ENCODE results near the gene TSPEAR.

The TSPEAR gene

DNA sequence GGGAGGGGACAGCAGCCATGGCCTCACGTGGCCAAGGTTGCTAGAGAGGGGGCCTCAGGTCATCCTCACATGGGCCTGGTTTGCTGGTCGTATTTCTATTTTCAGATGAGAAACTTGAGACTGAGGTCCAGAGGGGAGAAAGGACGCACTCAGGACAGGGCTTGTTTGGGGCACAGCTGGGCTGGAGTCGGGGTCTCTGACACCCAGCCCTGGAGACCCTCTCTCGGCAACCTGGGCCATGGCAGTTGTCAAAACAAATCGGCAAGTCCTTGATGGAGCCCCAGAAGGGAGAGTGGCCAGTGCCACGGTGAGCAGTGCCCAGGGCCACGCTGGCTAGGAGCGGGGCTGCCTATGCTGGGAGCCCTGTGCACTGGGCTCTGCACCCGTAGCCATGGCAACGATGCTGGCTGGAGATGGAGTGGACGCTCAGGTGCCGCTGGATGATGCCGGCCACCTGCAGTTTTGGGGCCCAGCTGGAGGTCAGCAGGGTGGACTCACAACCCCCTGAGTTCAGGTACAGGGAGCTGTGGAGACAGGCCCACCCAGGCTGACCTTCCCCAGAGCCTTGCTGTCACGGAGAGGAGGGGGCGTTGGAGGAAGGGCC lies 244.9 kb downstream of the TSPEAR start:
- Histone ChIP-seq H3K9ac (ENCODE audit: low read length) (no peak overlapping the region), H3K79me2 (ENCODE audit: insufficient read depth, low read length) (no peaks in the 10 kb centered on the region), H4K20me1 (ENCODE audit: insufficient read depth, low read length) (no peaks in the 10 kb centered on the region)

GRCh38 chr21:44464351-44464750 lies 247.0 kb downstream of the TSPEAR start:
- H3K4me2 ChIP-seq (ENCODE audit: low read length), result no peak overlapping the region
- no peaks in the 10 kb centered on the region for H3K9me3 ChIP-seq (ENCODE audit: low read length)
- no peaks in the 10 kb centered on the region for H3F3A ChIP-seq (ENCODE audit: insufficient read depth, low read length)
- H3K27me3 ChIP-seq (ENCODE audit: insufficient read depth, low read length), result peaks cover 3% of the 10 kb centered on the region; the same call in 1 of the 2 replicates
- no peak overlapping the region for H3K9ac ChIP-seq (ENCODE audit: low read length)
- H3K4me1 ChIP-seq (ENCODE audit: insufficient read depth, low read length, severe bottlenecking), result no peaks in the 10 kb centered on the region
- H3K36me3 ChIP-seq (ENCODE audit: insufficient read depth, low read length), result no peaks in the 10 kb centered on the region
- no peaks in the 10 kb centered on the region for H3K79me2 ChIP-seq (ENCODE audit: insufficient read depth, low read length)
- H3K9me2 ChIP-seq (ENCODE audit: low read depth, low read length), result no peaks in the 10 kb centered on the region
- no peak overlapping the region for H3K27ac ChIP-seq (ENCODE audit: low read depth, low read length, poor library complexity, severe bottlenecking)
- H4K20me1 ChIP-seq (ENCODE audit: insufficient read depth, low read length), result no peaks in the 10 kb centered on the region
- H3K4me3 ChIP-seq (ENCODE audit: low read depth, low read length, poor library complexity, severe bottlenecking), result no peak overlapping the region
- TF ChIP-seq EZH2 (IDR thresholded peaks at IDR 0.05; ENCODE audit: borderline replicate concordance, low read length), result no peak
- no peak for TF ChIP-seq CTCF (IDR thresholded peaks at IDR 0.05; ENCODE audit: low read length)
- no peak overlapping the region for H2AFZ ChIP-seq (ENCODE audit: low read length)

More for the DNA sequence above, 244.9 kb downstream of the TSPEAR start:
- H3K9me3 ChIP-seq (ENCODE audit: low read length), result no peaks in the 10 kb centered on the region
- H3K4me3 ChIP-seq (ENCODE audit: low read depth, low read length, poor library complexity, severe bottlenecking), result no peak overlapping the region
- no peak overlapping the region for H3K4me2 ChIP-seq (ENCODE audit: low read length)
- H3K4me1 ChIP-seq (ENCODE audit: insufficient read depth, low read length, severe bottlenecking), result no peaks in the 10 kb centered on the region
- peaks cover 8% of the 10 kb centered on the region; the same call in 1 of the 2 replicates for H3K27me3 ChIP-seq (ENCODE audit: insufficient read depth, low read length)
- no peak overlapping the region for H2AFZ ChIP-seq (ENCODE audit: low read length)
- TF ChIP-seq CTCF (IDR thresholded peaks at IDR 0.05; ENCODE audit: low read length), result no peak
- TF ChIP-seq EZH2 (IDR thresholded peaks at IDR 0.05; ENCODE audit: borderline replicate concordance, low read length), result no peak
- H3K36me3 ChIP-seq (ENCODE audit: insufficient read depth, low read length), result no peaks in the 10 kb centered on the region
- H3K9me2 ChIP-seq (ENCODE audit: low read depth, low read length), result no peaks in the 10 kb centered on the region
- H3K27ac ChIP-seq (ENCODE audit: low read depth, low read length, poor library complexity, severe bottlenecking), result no peak overlapping the region
- H3F3A ChIP-seq (ENCODE audit: insufficient read depth, low read length), result no peaks in the 10 kb centered on the region

DNA sequence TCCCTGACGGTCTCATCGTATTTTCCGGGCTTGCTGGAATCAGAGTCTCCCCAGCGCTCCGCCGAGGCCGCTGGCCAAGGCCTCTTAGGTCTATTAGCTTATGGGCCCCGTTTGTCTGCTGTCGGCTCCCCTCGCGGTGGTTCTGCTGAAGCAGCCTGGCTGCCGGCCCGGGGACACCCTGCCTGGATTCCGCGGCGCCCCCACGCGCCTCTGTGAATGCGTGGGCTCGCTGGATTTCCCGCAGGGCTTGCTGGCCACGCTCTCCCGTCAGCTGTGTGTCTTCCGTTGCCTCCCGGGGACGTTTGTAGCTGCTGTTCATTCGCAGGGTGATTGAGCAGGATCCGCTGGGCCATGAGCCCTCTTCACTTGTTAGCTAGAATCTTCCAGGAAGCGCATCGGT lies 247.6 kb downstream of the TSPEAR start:
- Histone ChIP-seq H3K27me3 (ENCODE audit: insufficient read depth, low read length) (peaks cover 3% of the 10 kb centered on the region; the same call in 1 of the 2 replicates), H3K4me1 (ENCODE audit: insufficient read depth, low read length, severe bottlenecking) (no peaks in the 10 kb centered on the region), H3K9me2 (ENCODE audit: low read depth, low read length) (no peaks in the 10 kb centered on the region), H3K9ac (ENCODE audit: low read length) (no peak overlapping the region), H3F3A (ENCODE audit: insufficient read depth, low read length) (no peaks in the 10 kb centered on the region), H3K4me2 (ENCODE audit: low read length) (no peak overlapping the region), H3K27ac (ENCODE audit: low read depth, low read length, poor library complexity, severe bottlenecking) (no peak overlapping the region), H4K20me1 (ENCODE audit: insufficient read depth, low read length) (no peaks in the 10 kb centered on the region), H3K9me3 (ENCODE audit: low read length) (no peaks in the 10 kb centered on the region), H2AFZ (ENCODE audit: low read length) (no peak overlapping the region), H3K4me3 (ENCODE audit: low read depth, low read length, poor library complexity, severe bottlenecking) (no peak overlapping the region), H3K36me3 (ENCODE audit: insufficient read depth, low read length) (no peaks in the 10 kb centered on the region), H3K79me2 (ENCODE audit: insufficient read depth, low read length) (no peaks in the 10 kb centered on the region)
- TF ChIP-seq CTCF (IDR thresholded peaks at IDR 0.05; ENCODE audit: low read length) (no peak), EZH2 (IDR thresholded peaks at IDR 0.05; ENCODE audit: borderline replicate concordance, low read length) (no peak)
